GM23338 (cell line): Measurements from ENCODE around the gene MAP2K4. TPM values are rescaled to one million over a fixed set of nuclear protein-coding genes. Genes with fewer than 3 reads are reported as not detected.

Experiments
- ATAC-seq: fragments of 200-7000 bp; cut with Tn5 transposase; 3 replicates; pipeline ENCODE4 v1.9.1; 2020
- DNase-seq: peaks from one replicate; pipeline ENCODE4 v3.0.0-alpha.2; 2015; ENCODE audit warnings: low spot score
- H2AFZ ChIP-seq: fragments of 200-600 bp; sonication (generic); 2 replicates; pipeline ENCODE4 v1.8.0; 2016; ENCODE audit warnings: antibody characterized with exemption, mild to moderate bottlenecking, moderate library complexity
- H3F3A ChIP-seq: fragments of 200-600 bp; sonication (generic); replicated peaks from 2 replicates; pipeline ENCODE4 v1.8.0; 2017; ENCODE audit warnings: antibody characterized with exemption, mixed run types, low read depth
- H3K27ac ChIP-seq: fragments of 200-600 bp; sonication (generic); 2 replicates; pipeline ENCODE4 v1.6.1; 2016; ENCODE audit warnings: low read depth
- H3K27me3 ChIP-seq: fragments of 200-600 bp; sonication (generic); 2 replicates; pipeline ENCODE4 v1.8.0; 2016; ENCODE audit warnings: mild to moderate bottlenecking, mixed run types, moderate library complexity; ENCODE audit not compliant: insufficient read depth
- H3K36me3 ChIP-seq: fragments of 200-600 bp; sonication (generic); 2 replicates; pipeline ENCODE4 v1.8.0; 2016; ENCODE audit warnings: mild to moderate bottlenecking; ENCODE audit not compliant: insufficient read depth
- H3K4me1 ChIP-seq: fragments of 200-600 bp; sonication (generic); 2 replicates; pipeline ENCODE4 v1.8.0; 2016; ENCODE audit warnings: mild to moderate bottlenecking, moderate library complexity; ENCODE audit not compliant: insufficient read depth
- H3K4me2 ChIP-seq: fragments of 200-600 bp; sonication (generic); 2 replicates; pipeline ENCODE4 v1.7.1; 2017; ENCODE audit warnings: mixed run types
- H3K4me3 ChIP-seq: fragments of 200-600 bp; sonication (generic); 2 replicates; pipeline ENCODE4 v1.6.1; 2016; ENCODE audit warnings: mixed run types
- H3K79me2 ChIP-seq: fragments of 200-600 bp; sonication (generic); replicated peaks from 2 replicates; pipeline ENCODE4 v1.8.0; 2017; ENCODE audit warnings: mild to moderate bottlenecking; ENCODE audit not compliant: insufficient read depth
- H3K9me2 ChIP-seq: fragments of 200-600 bp; sonication (generic); 2 replicates; pipeline ENCODE4 v1.8.0; 2017; ENCODE audit not compliant: insufficient read depth
- H4K20me1 ChIP-seq: fragments of 200-600 bp; sonication (generic); replicated peaks from 2 replicates; pipeline ENCODE4 v1.8.0; 2017; ENCODE audit warnings: mild to moderate bottlenecking; ENCODE audit not compliant: insufficient read depth
- H3K27ac Mint-ChIP-seq: 2 replicates; pipeline ENCODE4 v1.8.0; 2020; ENCODE audit warnings: inconsistent platforms, mild to moderate bottlenecking, moderate library complexity, mixed read lengths
- H3K27me3 Mint-ChIP-seq: 3 replicates; pipeline ENCODE4 v1.8.0; 2022; ENCODE audit warnings: low read depth, mild to moderate bottlenecking, moderate library complexity, mixed read lengths, inconsistent platforms; ENCODE audit not compliant: insufficient read depth, poor library complexity
- H3K36me3 Mint-ChIP-seq: 3 replicates; pipeline ENCODE4 v1.8.0; 2021; ENCODE audit warnings: low read depth, mild to moderate bottlenecking, inconsistent platforms, moderate library complexity, mixed read lengths
- H3K4me1 Mint-ChIP-seq: 3 replicates; pipeline ENCODE4 v1.8.0; 2020; ENCODE audit warnings: mild to moderate bottlenecking, inconsistent platforms, mixed read lengths
- H3K4me3 Mint-ChIP-seq: 3 replicates; pipeline ENCODE4 v1.8.0; 2021; ENCODE audit warnings: moderate library complexity, mild to moderate bottlenecking, inconsistent platforms, mixed read lengths
- H3K9me3 Mint-ChIP-seq: 3 replicates; pipeline ENCODE4 v1.8.0; 2020; ENCODE audit warnings: moderate library complexity, mild to moderate bottlenecking, inconsistent platforms, mixed read lengths
- CREB1 ChIP-seq: fragments of 250-450 bp; sonication (Bioruptor Pico); IDR thresholded peaks from 2 replicates; pipeline ENCODE4 v1.5.0; 2020; ENCODE audit warnings: low read depth, mild to moderate bottlenecking, moderate library complexity
- CTCF ChIP-seq, 2 experiments: fragments of 200-600 bp in 1 of 2; sonication (generic) in 1 of 2; conservative IDR thresholded peaks; 2 replicates each; pipeline versions ENCODE4 v1.5.1 to v1.6.1; 2016 to 2017; ENCODE audit warnings: antibody characterized with exemption in 2 of 2, low read depth in 2 of 2, mild to moderate bottlenecking in 2 of 2, moderate library complexity in 1 of 2
- ETS1 ChIP-seq: IDR thresholded peaks from 2 replicates; pipeline ENCODE4 v1.6.1; 2016; ENCODE audit warnings: antibody characterized with exemption
- EZH2 ChIP-seq: fragments of 200-600 bp; sonication (generic); IDR thresholded peaks from one replicate; pipeline ENCODE4 v1.8.0; 2017; ENCODE audit warnings: antibody characterized with exemption, mild to moderate bottlenecking, low read depth; ENCODE audit not compliant: unreplicated experiment
- EZH2phosphoT487 ChIP-seq: fragments of 200-600 bp; sonication (generic); IDR thresholded peaks from one replicate; pipeline ENCODE4 v1.8.1; 2018; ENCODE audit warnings: antibody characterized with exemption; ENCODE audit not compliant: unreplicated experiment
- JUNB ChIP-seq: IDR thresholded peaks from one replicate; pipeline ENCODE4 v1.6.1; 2016; ENCODE audit warnings: antibody characterized with exemption; ENCODE audit not compliant: unreplicated experiment
- NANOG ChIP-seq: IDR thresholded peaks from 2 replicates; pipeline ENCODE4 v1.6.1; 2016; ENCODE audit warnings: antibody characterized with exemption, borderline replicate concordance
- POLR2AphosphoS5 ChIP-seq: IDR thresholded peaks from 2 replicates; pipeline ENCODE4 v1.6.1; 2016; ENCODE audit warnings: antibody characterized with exemption, low read depth
- REST ChIP-seq: IDR thresholded peaks from one replicate; pipeline ENCODE4 v1.6.1; 2018; ENCODE audit warnings: antibody characterized with exemption; ENCODE audit not compliant: unreplicated experiment
- STAT1 ChIP-seq: IDR thresholded peaks from one replicate; pipeline ENCODE4 v1.6.1; 2016; ENCODE audit warnings: antibody characterized with exemption; ENCODE audit not compliant: unreplicated experiment
- ZNF114 ChIP-seq: fragments of 250-450 bp; sonication (Bioruptor Pico); IDR thresholded peaks from 2 replicates; pipeline ENCODE4 v1.5.0; 2020; ENCODE audit warnings: mild to moderate bottlenecking, moderate library complexity
- ZNF331 ChIP-seq: fragments of 250-450 bp; sonication (Bioruptor Pico); IDR thresholded peaks from 2 replicates; pipeline ENCODE4 v1.5.0; 2020; ENCODE audit warnings: low read depth, mild to moderate bottlenecking, moderate library complexity
- ZNF462 ChIP-seq: fragments of 250-450 bp; sonication (Bioruptor Pico); IDR thresholded peaks from 2 replicates; pipeline ENCODE4 v1.5.0; 2020; ENCODE audit warnings: mild to moderate bottlenecking, moderate library complexity
- polyA plus RNA-seq: library from polyadenylated mRNA; unstranded; fragments of >200 nt; fragmentation: Nextera tagmentation; extraction: Ambion mirVana; gene quantifications from 2 replicates; pipeline ENCODE4 v1.2.1, GENCODE V29; 2016
- total RNA-seq: library from RNA; depleted of rRNA; stranded (reverse); fragments of >200 nt; shearing (Covaris generic); gene quantifications from 2 replicates; pipeline ENCODE4 v1.2.3, GENCODE V29; 2014

The MAP2K4 gene
- total and polyA plus RNA-seq, 2 experiments from 2014 or later, result 25.3 to 36.4 TPM

GRCh38 chr17:12043702-12044101 is 23.0 kb downstream of the MAP2K4 start:
- Histone ChIP-seq H3K9me2 (no peaks in the 10 kb centered on the region), H3K79me2 (peaks cover 94% of the 10 kb centered on the region), H3K36me3 (no peaks in the 10 kb centered on the region), H3K27me3 (no peaks in the 10 kb centered on the region), H3K27ac (no peak overlapping the region), H4K20me1 (peaks cover 2% of the 10 kb centered on the region; the same call in 1 of the 2 replicates), H3F3A (no peaks in the 10 kb centered on the region), H2AFZ (no peak overlapping the region), H3K4me3 (no peak overlapping the region), H3K4me1 (peaks cover 20% of the 10 kb centered on the region), H3K4me2 (no peak overlapping the region)
- H3K9me3 Mint-ChIP-seq, result no peaks in the 10 kb centered on the region
- peaks cover 24% of the 10 kb centered on the region for H3K4me1 Mint-ChIP-seq
- DNase-seq (no peak), ATAC-seq (no peak)
- H3K4me3 Mint-ChIP-seq, result no peak overlapping the region
- no peak overlapping the region for H3K27ac Mint-ChIP-seq
- peaks cover 2% of the 10 kb centered on the region for H3K27me3 Mint-ChIP-seq
- TF ChIP-seq ZNF114 (CRISPR knock-in tag) (no peak), JUNB (no peak), ZNF462 (CRISPR knock-in tag) (no peak), EZH2 (no peak), REST (no peak), STAT1 (no peak), POLR2AphosphoS5 (no peak), CTCF (conservative IDR thresholded peaks at IDR 0.05; ENCODE audit: low read depth in 2 of 2) (no peak), CREB1 (CRISPR knock-in tag) (no peak), ETS1 (no peak), EZH2phosphoT487 (no peak), NANOG (no peak), ZNF331 (CRISPR knock-in tag) (no peak)
- no peaks in the 10 kb centered on the region for H3K36me3 Mint-ChIP-seq
